ENCODE data around the gene SPATA3.

Gene SPATA3

DNA sequence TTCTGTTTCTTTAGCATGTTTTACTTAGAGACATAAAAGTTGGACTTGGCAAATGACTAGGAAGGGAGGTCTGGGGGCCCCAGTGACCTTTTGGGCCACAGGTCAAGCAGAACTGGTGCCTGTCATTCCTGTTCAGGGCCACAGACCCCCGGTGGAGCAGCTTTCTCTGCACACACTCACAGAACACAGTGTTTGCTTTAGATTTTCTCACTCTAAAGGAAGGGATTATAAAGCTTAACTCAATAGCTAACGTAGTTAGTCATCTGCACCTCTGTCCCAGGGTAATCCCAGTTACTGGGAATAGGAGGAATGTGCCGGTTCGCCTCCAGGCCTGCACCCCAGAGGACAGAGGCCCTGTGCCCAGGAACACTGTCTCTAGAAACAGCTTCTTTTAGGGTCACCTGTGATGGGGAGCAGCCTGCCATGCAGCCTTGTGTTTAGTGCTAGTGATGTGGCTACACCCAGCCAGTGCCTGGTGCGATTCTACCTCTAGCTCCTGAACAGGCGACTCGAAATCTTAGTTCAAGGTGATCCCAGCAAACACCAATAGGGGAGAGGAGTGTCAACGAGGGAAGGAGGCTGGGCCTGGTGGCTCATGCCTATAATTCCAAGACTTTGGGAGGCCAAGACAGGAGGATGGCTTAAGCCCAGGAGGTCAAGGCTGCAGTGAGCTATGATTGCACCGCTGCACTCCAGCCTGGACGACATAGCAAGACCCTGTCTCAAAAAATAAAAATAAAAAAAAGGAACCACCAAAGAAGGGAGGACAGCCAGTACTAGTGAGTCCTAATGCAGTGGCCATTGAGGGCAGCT lies 11.6 kb downstream of the SPATA3 start:
- Histone ChIP-seq H3K9ac (ENCODE audit: low read depth, low read length, poor library complexity) (no peak overlapping the region), H3K18ac (ENCODE audit: low read length) (peak overlapping the region; percentile 20), H3K27me3 (ENCODE audit: control insufficient read depth in 3 of 3, insufficient read depth in 3 of 3, low read depth in 1 of 3, low read length in 3 of 3) (no peaks in the 10 kb centered on the region), H2BK15ac (ENCODE audit: low read length) (no peak overlapping the region), H4K91ac (ENCODE audit: low read depth, low read length, poor library complexity) (no peak overlapping the region), H3K4ac (ENCODE audit: low read length) (no peak overlapping the region), H3K14ac (ENCODE audit: low read length) (no peak overlapping the region), H3K23ac (ENCODE audit: low read depth, low read length, poor library complexity) (no peak overlapping the region), H2BK120ac (ENCODE audit: low read depth, low read length) (no peak overlapping the region), H2AK5ac (ENCODE audit: low read depth, low read length) (no peak overlapping the region), H2BK5ac (ENCODE audit: low read length) (no peak overlapping the region), H3K4me1 (ENCODE audit: control insufficient read depth in 2 of 2, insufficient read depth in 1 of 2, low read depth in 1 of 2, low read length in 2 of 2) (peaks cover 1 to 9% of the 10 kb centered on the region in 2 donors), H3K79me1 (ENCODE audit: low read depth, low read length) (no peaks in the 10 kb centered on the region), H3K36me3 (replicated peaks in 1 of 2; ENCODE audit: control insufficient read depth in 2 of 2, insufficient read depth in 2 of 2, low read length in 2 of 2) (no peaks in the 10 kb centered on the region), H2AFZ (ENCODE audit: low read length) (no peak overlapping the region), H4K8ac (ENCODE audit: low read depth, low read length) (no peak overlapping the region), H3K27ac (replicated peaks; ENCODE audit: low read length) (no peak overlapping the region), H3K4me2 (ENCODE audit: insufficient read depth, low read length, poor library complexity, severe bottlenecking) (no peak overlapping the region), H3K9me3 (replicated peaks in 1 of 2; ENCODE audit: control insufficient read depth in 2 of 2, insufficient read depth in 1 of 2, low read depth in 1 of 2, low read length in 2 of 2) (no peaks in the 10 kb centered on the region), H3K4me3 (ENCODE audit: low read length in 2 of 2) (no peak overlapping the region), H2BK12ac (ENCODE audit: low read length) (no peak overlapping the region)
- no CpG with 5 or more reads among the region's 10 CpGs for WGBS, 2 donors (ENCODE audit: extremely low coverage in 2 of 2, insufficient read length in 2 of 2, insufficient replicate concordance in 1 of 2)
- no peak for DNase-seq (ENCODE audit: low spot score)

DNA sequence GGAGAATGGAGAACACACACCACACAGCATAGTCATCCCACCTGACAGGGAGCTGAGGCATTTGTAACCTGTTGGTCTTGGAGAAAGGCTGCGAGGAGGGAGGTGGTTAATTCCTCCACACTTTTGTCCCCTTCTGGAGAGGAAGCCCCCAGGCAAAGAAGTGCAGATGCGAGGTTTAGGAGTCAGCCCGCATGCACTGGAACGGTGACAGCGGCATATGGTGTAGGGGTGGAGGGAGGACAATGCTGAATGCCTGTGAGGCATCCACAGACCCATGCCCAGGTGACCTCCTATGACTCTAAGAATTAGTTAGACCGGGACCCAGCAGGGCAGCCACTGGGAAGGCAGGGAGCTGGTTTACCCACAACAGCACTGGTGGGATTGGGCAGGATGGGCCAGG lies 12.2 kb downstream of the SPATA3 start:
- Histone ChIP-seq H3K4ac (ENCODE audit: low read length) (no peak overlapping the region), H3K18ac (ENCODE audit: low read length) (no peak overlapping the region), H3K36me3 (replicated peaks in 1 of 2; ENCODE audit: control insufficient read depth in 2 of 2, insufficient read depth in 2 of 2, low read length in 2 of 2) (no peaks in the 10 kb centered on the region), H3K9me3 (replicated peaks in 1 of 2; ENCODE audit: control insufficient read depth in 2 of 2, insufficient read depth in 1 of 2, low read depth in 1 of 2, low read length in 2 of 2) (no peaks in the 10 kb centered on the region), H2BK120ac (ENCODE audit: low read depth, low read length) (no peak overlapping the region), H4K8ac (ENCODE audit: low read depth, low read length) (no peak overlapping the region), H3K27me3 (ENCODE audit: control insufficient read depth in 3 of 3, insufficient read depth in 3 of 3, low read depth in 1 of 3, low read length in 3 of 3) (no peaks in the 10 kb centered on the region), H3K9ac (ENCODE audit: low read depth, low read length, poor library complexity) (no peak overlapping the region), H3K27ac (replicated peaks; ENCODE audit: low read length) (no peak overlapping the region), H2BK5ac (ENCODE audit: low read length) (no peak overlapping the region), H3K4me3 (ENCODE audit: low read length in 2 of 2) (no peak overlapping the region), H3K4me1 (ENCODE audit: control insufficient read depth in 2 of 2, insufficient read depth in 1 of 2, low read depth in 1 of 2, low read length in 2 of 2) (peaks cover 1 to 9% of the 10 kb centered on the region in 2 donors), H3K4me2 (ENCODE audit: insufficient read depth, low read length, poor library complexity, severe bottlenecking) (no peak overlapping the region), H4K91ac (ENCODE audit: low read depth, low read length, poor library complexity) (no peak overlapping the region), H2AK5ac (ENCODE audit: low read depth, low read length) (no peak overlapping the region), H2BK12ac (ENCODE audit: low read length) (no peak overlapping the region), H3K79me1 (ENCODE audit: low read depth, low read length) (no peaks in the 10 kb centered on the region), H3K14ac (ENCODE audit: low read length) (no peak overlapping the region), H2AFZ (ENCODE audit: low read length) (no peak overlapping the region), H3K23ac (ENCODE audit: low read depth, low read length, poor library complexity) (no peak overlapping the region), H2BK15ac (ENCODE audit: low read length) (no peak overlapping the region)
- no peak for DNase-seq (ENCODE audit: low spot score)
- WGBS, 2 donors (ENCODE audit: extremely low coverage in 2 of 2, insufficient read length in 2 of 2, insufficient replicate concordance in 1 of 2): no CpG with 5 or more reads among the region's 6 CpGs

DNA sequence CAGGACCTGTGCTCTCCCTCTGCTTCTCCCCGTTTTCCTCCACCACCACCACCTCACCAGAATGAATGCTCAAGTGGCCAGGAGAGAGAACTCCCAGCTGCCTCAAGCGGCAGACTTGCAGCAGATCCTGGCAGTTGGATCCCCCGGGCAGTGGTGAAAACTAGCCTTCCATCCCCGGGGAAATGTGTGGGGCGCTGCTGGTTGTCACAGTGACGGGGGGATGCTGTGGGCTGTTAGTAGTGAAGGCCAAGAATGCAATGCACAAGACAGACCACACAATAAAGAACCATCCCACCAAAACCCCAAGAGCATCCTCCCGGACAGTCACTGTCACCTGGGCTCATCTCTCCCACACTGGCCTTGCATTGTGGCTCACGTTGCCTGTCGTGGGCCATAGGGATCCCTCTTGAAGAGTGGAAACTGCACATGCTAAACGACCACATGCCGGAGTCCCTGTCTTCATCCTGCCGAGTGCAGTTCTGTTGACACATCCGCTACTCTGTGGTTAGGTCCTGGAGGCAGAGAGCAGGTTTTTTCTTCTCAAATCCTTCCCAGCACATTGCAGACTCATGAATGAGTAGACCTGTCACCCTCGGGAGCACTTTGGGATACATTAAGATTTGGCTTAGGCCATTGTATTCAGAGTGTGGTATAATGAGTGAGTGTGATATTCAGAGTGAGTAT lies 13.5 kb downstream of the SPATA3 start:
- Histone ChIP-seq H3K4me2 (ENCODE audit: insufficient read depth, low read length, poor library complexity, severe bottlenecking) (no peak overlapping the region), H3K4me3 (ENCODE audit: low read length in 2 of 2) (no peak overlapping the region), H4K91ac (ENCODE audit: low read depth, low read length, poor library complexity) (no peak overlapping the region), H3K36me3 (replicated peaks in 1 of 2; ENCODE audit: control insufficient read depth in 2 of 2, insufficient read depth in 2 of 2, low read length in 2 of 2) (no peaks in the 10 kb centered on the region), H3K18ac (ENCODE audit: low read length) (no peak overlapping the region), H3K4ac (ENCODE audit: low read length) (no peak overlapping the region), H2BK12ac (ENCODE audit: low read length) (no peak overlapping the region), H2BK15ac (ENCODE audit: low read length) (no peak overlapping the region), H3K9ac (ENCODE audit: low read depth, low read length, poor library complexity) (no peak overlapping the region), H3K79me1 (ENCODE audit: low read depth, low read length) (no peaks in the 10 kb centered on the region), H3K4me1 (ENCODE audit: control insufficient read depth in 2 of 2, insufficient read depth in 1 of 2, low read depth in 1 of 2, low read length in 2 of 2) (peaks cover 1 to 9% of the 10 kb centered on the region in 2 donors), H3K14ac (ENCODE audit: low read length) (no peak overlapping the region), H3K23ac (ENCODE audit: low read depth, low read length, poor library complexity) (no peak overlapping the region), H2AFZ (ENCODE audit: low read length) (peak overlapping the region; percentile 15), H4K8ac (ENCODE audit: low read depth, low read length) (no peak overlapping the region), H3K9me3 (replicated peaks in 1 of 2; ENCODE audit: control insufficient read depth in 2 of 2, insufficient read depth in 1 of 2, low read depth in 1 of 2, low read length in 2 of 2) (no peaks in the 10 kb centered on the region), H2BK120ac (ENCODE audit: low read depth, low read length) (no peak overlapping the region), H2AK5ac (ENCODE audit: low read depth, low read length) (no peak overlapping the region), H3K27ac (replicated peaks; ENCODE audit: low read length) (no peak overlapping the region), H2BK5ac (ENCODE audit: low read length) (no peak overlapping the region), H3K27me3 (ENCODE audit: control insufficient read depth in 3 of 3, insufficient read depth in 3 of 3, low read depth in 1 of 3, low read length in 3 of 3) (no peaks in the 10 kb centered on the region)
- DNase-seq (ENCODE audit: low spot score): no peak
- WGBS, 2 donors (ENCODE audit: extremely low coverage in 2 of 2, insufficient read length in 2 of 2, insufficient replicate concordance in 1 of 2): no CpG with 5 or more reads among the region's 14 CpGs

DNA sequence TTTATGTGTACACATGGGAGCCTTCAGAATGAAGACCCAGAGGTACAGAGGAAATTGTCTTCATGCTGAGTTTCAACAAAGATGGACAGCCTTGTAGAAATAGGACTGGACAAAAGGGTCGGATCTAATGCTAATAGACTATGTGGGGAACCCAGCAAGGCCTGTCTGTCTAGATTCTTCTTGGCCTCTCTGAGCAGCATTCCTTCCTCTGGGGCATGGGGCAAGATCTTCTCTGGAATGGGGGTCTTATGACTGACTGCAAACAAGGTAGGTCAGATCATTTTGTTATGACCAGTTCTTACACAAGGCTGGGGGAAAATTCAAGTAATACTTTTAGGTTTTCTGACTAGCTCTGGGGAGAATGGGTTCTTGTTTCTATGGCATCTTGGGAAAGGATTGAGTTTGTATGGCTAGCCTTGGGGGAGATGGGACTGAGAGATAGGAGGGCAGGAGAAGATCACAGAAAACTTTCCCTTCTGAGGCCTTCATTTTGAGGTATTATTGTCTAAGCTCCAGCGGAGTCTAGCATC lies 14.3 kb downstream of the SPATA3 start:
- Histone ChIP-seq H2BK120ac (ENCODE audit: low read depth, low read length) (no peak overlapping the region), H3K18ac (ENCODE audit: low read length) (no peak overlapping the region), H2AK5ac (ENCODE audit: low read depth, low read length) (no peak overlapping the region), H3K4me2 (ENCODE audit: insufficient read depth, low read length, poor library complexity, severe bottlenecking) (no peak overlapping the region), H4K8ac (ENCODE audit: low read depth, low read length) (no peak overlapping the region), H2BK15ac (ENCODE audit: low read length) (no peak overlapping the region), H2BK12ac (ENCODE audit: low read length) (no peak overlapping the region), H4K91ac (ENCODE audit: low read depth, low read length, poor library complexity) (no peak overlapping the region), H3K79me1 (ENCODE audit: low read depth, low read length) (no peaks in the 10 kb centered on the region), H2AFZ (ENCODE audit: low read length) (no peak overlapping the region), H3K27ac (replicated peaks; ENCODE audit: low read length) (no peak overlapping the region), H3K9ac (ENCODE audit: low read depth, low read length, poor library complexity) (no peak overlapping the region), H3K36me3 (replicated peaks in 1 of 2; ENCODE audit: control insufficient read depth in 2 of 2, insufficient read depth in 2 of 2, low read length in 2 of 2) (no peaks in the 10 kb centered on the region), H3K4me1 (ENCODE audit: control insufficient read depth in 2 of 2, insufficient read depth in 1 of 2, low read depth in 1 of 2, low read length in 2 of 2) (peaks cover 2 to 15% of the 10 kb centered on the region in 2 donors), H3K4ac (ENCODE audit: low read length) (no peak overlapping the region), H3K23ac (ENCODE audit: low read depth, low read length, poor library complexity) (no peak overlapping the region), H3K27me3 (ENCODE audit: control insufficient read depth in 3 of 3, insufficient read depth in 3 of 3, low read depth in 1 of 3, low read length in 3 of 3) (no peaks in the 10 kb centered on the region), H3K14ac (ENCODE audit: low read length) (no peak overlapping the region), H2BK5ac (ENCODE audit: low read length) (no peak overlapping the region), H3K4me3 (ENCODE audit: low read length in 2 of 2) (no peak overlapping the region), H3K9me3 (replicated peaks in 1 of 2; ENCODE audit: control insufficient read depth in 2 of 2, insufficient read depth in 1 of 2, low read depth in 1 of 2, low read length in 2 of 2) (no peaks in the 10 kb centered on the region)
- no CpG with 5 or more reads among the region's 2 CpGs for WGBS, 2 donors (ENCODE audit: extremely low coverage in 2 of 2, insufficient read length in 2 of 2, insufficient replicate concordance in 1 of 2)
- no peak for DNase-seq (ENCODE audit: low spot score)
